OCI-LY3 (cell line): ENCODE results near the gene CD9.

ENCODE experiments used
- CTCF ChIP-seq: fragments of 200-600, 300-600 bp; sonication (generic); IDR thresholded peaks from 2 replicates; pipeline ENCODE4 v1.5.1; 2014; ENCODE audit warnings: antibody characterized with exemption, low read length, low read depth
- EZH2phosphoT487 ChIP-seq: fragments of 200-600 bp; shearing (Covaris generic); IDR thresholded peaks from 2 replicates; pipeline ENCODE4 v1.6.1; 2018; ENCODE audit warnings: antibody characterized with exemption, mixed run types, low read depth

- TF ChIP-seq CTCF = no peak
- TF ChIP-seq EZH2phosphoT487 = no peak
Observed at GRCh38 chr12:6171409-6172015, 28.7 kb upstream of the CD9 start.
